Keratinocyte (primary cell): Measurements from ENCODE around the gene OAT.
"Not testable (repeated sequence)": the region's sequence is repeated elsewhere in the genome, so short reads cannot be mapped to it uniquely, and the experiment has no call there.

ENCODE experiments used
- CTCF ChIP-seq, 3 experiments: IDR thresholded peaks in 1 of 3; conservative IDR thresholded peaks in 1 of 3; optimal IDR thresholded peaks in 1 of 3; 2 replicates in 2 of 3; 3 replicates in 1 of 3; pipeline versions ENCODE3 to v1.5.1; 2011; ENCODE audit warnings: low read length in 3 of 3, mild to moderate bottlenecking in 3 of 3, moderate library complexity in 2 of 3, control low read depth in 1 of 3, inconsistent platforms in 1 of 3; ENCODE audit not compliant: insufficient read depth in 2 of 3; ENCODE audit errors: extremely low read depth in 1 of 3
- EZH2 ChIP-seq: IDR thresholded peaks from one replicate; pipeline ENCODE4 v1.6.1; 2012; ENCODE audit warnings: inconsistent platforms, mild to moderate bottlenecking, low read length, moderate library complexity

DNA sequence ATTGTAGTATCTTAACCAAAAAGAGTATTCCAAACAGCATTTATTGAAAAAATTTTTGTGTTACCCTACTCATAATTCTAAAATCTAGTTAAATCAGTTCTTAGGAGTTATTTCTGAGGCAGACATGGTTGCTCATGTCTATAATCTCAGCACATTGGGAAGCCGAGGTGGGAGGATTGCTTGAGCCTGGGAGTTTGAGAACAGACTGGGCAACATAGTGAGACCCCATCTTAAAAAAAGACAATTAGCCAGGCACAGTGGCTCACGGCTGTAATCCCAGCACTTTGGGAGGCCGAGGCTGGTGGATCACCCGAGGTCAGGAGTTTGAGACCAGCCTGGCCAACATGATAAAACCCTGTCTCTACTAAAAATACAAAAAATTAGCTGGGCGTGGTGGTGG, 23.0 kb upstream of the OAT start:
- TF ChIP-seq CTCF (optimal IDR thresholded peaks at IDR 0.05 in 1 of 3, IDR thresholded peaks at IDR 0.05 in 1 of 3, conservative IDR thresholded peaks at IDR 0.05 in 1 of 3; ENCODE audit: extremely low read depth in 1 of 3, insufficient read depth in 2 of 3, low read length in 3 of 3); EZH2: not testable (repeated sequence)
